B cell (primary cell): ENCODE results near the gene GABPB1. TPM values are rescaled to one million over a fixed set of nuclear protein-coding genes. Genes with fewer than 3 reads are reported as not detected.

Experiments
- ATAC-seq: fragments of 200-7000 bp; cut with Tn5 transposase; one replicate; pipeline ENCODE4 v1.10.0; 2021; ENCODE audit warnings: low read depth, mild to moderate bottlenecking, moderate number of reproducible peaks, moderate library complexity
- CTCF ChIA-PET: fragments of 350-600 bp; sonication (Branson Sonifier 250); formaldehyde crosslinking; loops from one replicate; lab custom pipeline; 2021; ENCODE audit warnings: antibody characterized with exemption, inconsistent platforms; lab: Charles Lee
- POLR2A ChIA-PET: fragments of 350-600 bp; sonication (Branson Sonifier 250); formaldehyde crosslinking; loops from one replicate; lab custom pipeline; 2021; ENCODE audit warnings: antibody characterized with exemption; lab: Charles Lee
- DNase-seq: peaks from one replicate; pipeline ENCODE4 v3.0.0; 2013
- H2AFZ ChIP-seq: 2 replicates; pipeline ENCODE4 v1.6.1; 2012; ENCODE audit warnings: mild to moderate bottlenecking, low read depth, low read length; ENCODE audit not compliant: insufficient read depth, poor library complexity, severe bottlenecking
- H3K27ac ChIP-seq, 2 donors: 1 replicate in 1 of 2; 2 replicates in 1 of 2; pipeline ENCODE4 v1.5.1; 2012 to 2013; ENCODE audit warnings: low read length in 2 of 2, mild to moderate bottlenecking in 2 of 2, moderate library complexity in 1 of 2
- H3K27me3 ChIP-seq, 4 experiments: fragments of 200-600 bp in 1 of 4; sonication (generic) in 1 of 4; replicated peaks in 1 of 4; 1 replicate in 2 of 4; 2 replicates in 2 of 4; pipeline versions ENCODE4 v1.6.1 to v1.7.0; 2013 to 2016; ENCODE audit warnings: low read length in 3 of 4, mild to moderate bottlenecking in 2 of 4, mixed read lengths in 1 of 4, moderate library complexity in 1 of 4; ENCODE audit not compliant: insufficient read depth in 4 of 4, control insufficient read depth in 3 of 4; ENCODE audit errors: control extremely low read depth in 1 of 4
- H3K36me3 ChIP-seq, 2 experiments: replicated peaks in 1 of 2; 1 replicate in 1 of 2; 2 replicates in 1 of 2; pipeline versions ENCODE4 v1.6.1 to v1.7.1; 2013; ENCODE audit warnings: low read length in 1 of 2; ENCODE audit not compliant: insufficient read depth in 2 of 2, control insufficient read depth in 1 of 2; ENCODE audit errors: control extremely low read depth in 1 of 2, extremely low read depth in 1 of 2
- H3K4me1 ChIP-seq, 2 donors: fragments of 200-600 bp in 1 of 2; sonication (generic) in 1 of 2; 1 replicate in 1 of 2; 2 replicates in 1 of 2; pipeline versions ENCODE4 v1.5.1 to v1.6.1; 2013 to 2017; ENCODE audit warnings: low read length in 2 of 2; ENCODE audit not compliant: control insufficient read depth in 2 of 2, insufficient read depth in 2 of 2
- H3K4me2 ChIP-seq: replicated peaks from 2 replicates; pipeline ENCODE3; 2012; ENCODE audit warnings: mild to moderate bottlenecking, low read depth, low read length; ENCODE audit not compliant: poor library complexity, severe bottlenecking
- H3K4me3 ChIP-seq, 5 experiments: fragments of 200-600 bp in 1 of 5; sonication (generic) in 1 of 5; 1 replicate in 3 of 5; 2 replicates in 2 of 5; pipeline versions ENCODE4 v1.5.1 to v1.7.0; 2011 to 2016; ENCODE audit warnings: low read length in 4 of 5, mild to moderate bottlenecking in 4 of 5, low read depth in 2 of 5, control low read depth in 1 of 5, moderate library complexity in 1 of 5; ENCODE audit not compliant: insufficient read depth in 1 of 5; ENCODE audit errors: control extremely low read depth in 1 of 5, extremely low read depth in 1 of 5
- H3K79me2 ChIP-seq: fragments of 200-600 bp; sonication (generic); one replicate; pipeline ENCODE4 v1.6.0; 2016; ENCODE audit warnings: low read length; ENCODE audit not compliant: control insufficient read depth, insufficient read depth
- H3K9ac ChIP-seq: fragments of 200-600 bp; sonication (generic); 2 replicates; pipeline ENCODE4 v1.6.1; 2017; ENCODE audit warnings: mild to moderate bottlenecking, low read length, moderate library complexity
- H3K9me3 ChIP-seq, 3 donors: one replicate each; pipeline versions ENCODE4 v1.6.1 to v1.7.1; 2013; ENCODE audit warnings: low read length in 2 of 3; ENCODE audit not compliant: control insufficient read depth in 2 of 3, insufficient read depth in 1 of 3; ENCODE audit errors: control extremely low read depth in 1 of 3
- H4K20me1 ChIP-seq: 2 replicates; pipeline ENCODE4 v1.6.0; 2012; ENCODE audit warnings: mild to moderate bottlenecking, low read length; ENCODE audit not compliant: insufficient read depth, control insufficient read depth, poor library complexity, severe bottlenecking
- H3K27ac Mint-ChIP-seq: one replicate; pipeline ENCODE4 v1.8.0; 2021; ENCODE audit warnings: mixed read lengths
- H3K27me3 Mint-ChIP-seq: one replicate; pipeline ENCODE4 v1.8.0; 2021; ENCODE audit warnings: mixed read lengths
- H3K4me1 Mint-ChIP-seq: one replicate; pipeline ENCODE4 v1.8.0; 2021; ENCODE audit warnings: mixed read lengths
- H3K4me3 Mint-ChIP-seq: one replicate; pipeline ENCODE4 v1.8.0; 2021; ENCODE audit warnings: mixed read lengths
- H3K9me3 Mint-ChIP-seq: one replicate; pipeline ENCODE4 v1.8.0; 2022; ENCODE audit warnings: mixed read lengths; ENCODE audit not compliant: insufficient read depth
- EZH2 ChIP-seq: IDR thresholded peaks from 2 replicates; pipeline ENCODE4 v1.6.1; 2012; ENCODE audit warnings: borderline replicate concordance, low read depth, mild to moderate bottlenecking, moderate library complexity, low read length; ENCODE audit not compliant: insufficient read depth, poor library complexity, severe bottlenecking
- WGBS: methylation state at CpG from one replicate; pipeline ENCODE4 v1.1.5; 2013; ENCODE audit warnings: missing lambda C conversion rate; ENCODE audit not compliant: insufficient coverage; 5-methylcytosine and 5-hydroxymethylcytosine counted together
- intact Hi-C: fragments of 100-400 bp; cut with micrococcal nuclease; formaldehyde crosslinking; loops from one replicate; pipeline ENCODE4 v1.10.0; 2022
- polyA plus RNA-seq: library from polyadenylated mRNA; depleted of rRNA; stranded (reverse); fragments of >200 nt; gene quantifications from 2 replicates; pipeline ENCODE4 v1.2.3, GENCODE V29; 2012
- total RNA-seq, 2 donors: library from RNA; stranded (reverse); fragments of 120-200 nt in 1 of 2; gene quantifications; 1 replicate in 1 of 2; 2 replicates in 1 of 2; pipeline versions ENCODE4 v1.2.3 to v1.2.4, GENCODE V29; 2013 to 2022
- TF ChIP-seq, protein P1 (sequence below): fragments of 200-600 bp; IDR thresholded peaks from one replicate; pipeline ENCODE4 v1.8.0; 2022; ENCODE audit warnings: antibody characterized with exemption, mild to moderate bottlenecking

The GABPB1 gene
- total and polyA plus RNA-seq, 2 donors (not counting 1 experiment from before 2014, with no cell fraction given) = 24.1 to 37.1 TPM

DNA sequence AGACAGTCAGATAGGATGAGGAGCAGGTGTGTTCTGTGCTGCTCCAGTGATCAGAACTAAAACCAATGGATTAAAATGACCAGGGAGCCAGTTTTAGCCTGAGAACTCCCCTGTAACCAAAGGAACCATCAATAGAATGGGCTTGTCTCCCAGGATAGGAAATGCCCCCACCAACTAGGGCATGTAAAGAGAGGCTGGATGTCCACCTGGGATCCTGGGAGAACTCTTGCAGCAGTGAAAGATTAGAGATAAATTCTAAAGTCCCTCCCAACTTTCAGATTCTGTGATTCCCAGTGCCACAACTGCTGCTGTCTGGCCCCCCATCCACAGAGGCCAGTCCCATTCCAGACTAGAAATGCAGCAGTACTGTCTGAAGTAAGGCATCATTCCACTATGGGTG is 123.2 kb downstream of the GABPB1 start:
- DNase-seq = no peak
- Histone ChIP-seq H3K79me2 (no peaks in the 10 kb centered on the region), H3K9me3 (no peaks in the 10 kb centered on the region), H2AFZ (no peak overlapping the region), H3K27ac (no peak overlapping the region), H3K4me2 (no peak overlapping the region), H3K9ac (no peak overlapping the region), H3K4me3 (no peak overlapping the region), H3K4me1 (no peaks in the 10 kb centered on the region), H4K20me1 (no peaks in the 10 kb centered on the region), H3K36me3 (no peaks in the 10 kb centered on the region), H3K27me3 (no peaks in the 10 kb centered on the region)
- POLR2A ChIA-PET = no interaction called here
- CTCF ChIA-PET = no interaction called here
- no peak overlapping the region for H3K4me3 Mint-ChIP-seq
- intact Hi-C loops = no loop called here
- ATAC-seq = no peak
- TF ChIP-seq EZH2 = no peak
- TF ChIP-seq, protein P1, sequence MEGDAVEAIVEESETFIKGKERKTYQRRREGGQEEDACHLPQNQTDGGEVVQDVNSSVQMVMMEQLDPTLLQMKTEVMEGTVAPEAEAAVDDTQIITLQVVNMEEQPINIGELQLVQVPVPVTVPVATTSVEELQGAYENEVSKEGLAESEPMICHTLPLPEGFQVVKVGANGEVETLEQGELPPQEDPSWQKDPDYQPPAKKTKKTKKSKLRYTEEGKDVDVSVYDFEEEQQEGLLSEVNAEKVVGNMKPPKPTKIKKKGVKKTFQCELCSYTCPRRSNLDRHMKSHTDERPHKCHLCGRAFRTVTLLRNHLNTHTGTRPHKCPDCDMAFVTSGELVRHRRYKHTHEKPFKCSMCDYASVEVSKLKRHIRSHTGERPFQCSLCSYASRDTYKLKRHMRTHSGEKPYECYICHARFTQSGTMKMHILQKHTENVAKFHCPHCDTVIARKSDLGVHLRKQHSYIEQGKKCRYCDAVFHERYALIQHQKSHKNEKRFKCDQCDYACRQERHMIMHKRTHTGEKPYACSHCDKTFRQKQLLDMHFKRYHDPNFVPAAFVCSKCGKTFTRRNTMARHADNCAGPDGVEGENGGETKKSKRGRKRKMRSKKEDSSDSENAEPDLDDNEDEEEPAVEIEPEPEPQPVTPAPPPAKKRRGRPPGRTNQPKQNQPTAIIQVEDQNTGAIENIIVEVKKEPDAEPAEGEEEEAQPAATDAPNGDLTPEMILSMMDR = no peak
- H3K27ac Mint-ChIP-seq = no peak overlapping the region
- H3K4me1 Mint-ChIP-seq = no peaks in the 10 kb centered on the region
- H3K27me3 Mint-ChIP-seq = no peaks in the 10 kb centered on the region
- no peaks in the 10 kb centered on the region for H3K9me3 Mint-ChIP-seq

DNA sequence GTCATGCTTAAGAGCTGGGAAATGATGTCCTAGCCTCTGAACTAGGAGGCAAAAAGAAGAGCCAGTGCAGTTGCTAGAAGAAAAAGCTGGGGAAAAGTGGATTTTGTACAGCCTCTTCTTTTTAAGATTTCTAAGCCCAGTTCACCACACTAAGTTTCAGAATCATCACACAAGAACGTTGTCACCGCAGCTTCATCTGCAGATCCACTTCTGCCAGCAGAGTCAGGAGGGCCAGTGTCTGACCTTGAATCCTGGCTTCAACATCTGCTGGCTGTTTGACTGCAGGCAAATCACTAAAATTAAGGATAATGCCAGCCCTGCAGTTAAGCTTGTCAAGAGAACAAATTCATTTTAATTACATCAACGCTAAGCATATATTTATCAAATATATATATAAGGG is 125.7 kb downstream of the GABPB1 start:
- intact Hi-C loops = no loop called here
- H3K9me3 Mint-ChIP-seq = no peaks in the 10 kb centered on the region
- Histone ChIP-seq H3K27me3 (no peaks in the 10 kb centered on the region), H3K9me3 (no peaks in the 10 kb centered on the region), H3K27ac (no peak overlapping the region), H3K79me2 (no peaks in the 10 kb centered on the region), H3K4me1 (no peaks in the 10 kb centered on the region), H3K9ac (no peak overlapping the region), H2AFZ (no peak overlapping the region), H3K4me3 (no peak overlapping the region), H4K20me1 (no peaks in the 10 kb centered on the region), H3K4me2 (no peak overlapping the region), H3K36me3 (no peaks in the 10 kb centered on the region)
- no peak for TF ChIP-seq EZH2
- TF ChIP-seq, protein P1 = no peak
- no peaks in the 10 kb centered on the region for H3K4me1 Mint-ChIP-seq
- ATAC-seq (no peak), DNase-seq (no peak)
- H3K4me3 Mint-ChIP-seq = no peak overlapping the region
- no peaks in the 10 kb centered on the region for H3K27me3 Mint-ChIP-seq
- ChIA-PET CTCF (interaction anchor here (1.4 kb wide), 1 partner anchor 12 kb away, joined by 3 read pairs; no protein-coding TSS in a partner anchor), POLR2A (no interaction called here)
- no peak overlapping the region for H3K27ac Mint-ChIP-seq
- 88% methylated on average over 2 of the region's 3 CpGs for WGBS
